Panc1 (cell line): ENCODE measurements around the gene GBE1.

Experiments
- POLR2AphosphoS5 ChIP-seq: IDR thresholded peaks from 2 replicates; pipeline ENCODE4 v1.6.1; 2012; ENCODE audit warnings: mild to moderate bottlenecking, low read depth, low read length, moderate library complexity
- SIN3A ChIP-seq: IDR thresholded peaks from 2 replicates; pipeline ENCODE4 v1.6.1; 2012; ENCODE audit warnings: low read depth, mild to moderate bottlenecking, low read length, moderate library complexity, borderline replicate concordance; ENCODE audit not compliant: insufficient read depth
- TCF7L2 ChIP-seq: IDR thresholded peaks from 2 replicates; pipeline ENCODE4 v1.6.1; 2011; ENCODE audit warnings: mild to moderate bottlenecking, low read depth, low read length, inconsistent platforms
- TF ChIP-seq, protein P1 (sequence below): fragments of 450-650 bp; IDR thresholded peaks from 2 replicates; pipeline ENCODE4 v1.5.1; 2017; ENCODE audit warnings: mild to moderate bottlenecking
- TF ChIP-seq, protein P2 (sequence below), 2 experiments: IDR thresholded peaks; 2 replicates each; pipeline ENCODE4 v1.6.1; 2011 to 2012; ENCODE audit warnings: low read depth in 2 of 2, control low read depth in 1 of 2, low read length in 1 of 2, mild to moderate bottlenecking in 1 of 2, moderate library complexity in 1 of 2; ENCODE audit not compliant: insufficient read depth in 1 of 2

DNA sequence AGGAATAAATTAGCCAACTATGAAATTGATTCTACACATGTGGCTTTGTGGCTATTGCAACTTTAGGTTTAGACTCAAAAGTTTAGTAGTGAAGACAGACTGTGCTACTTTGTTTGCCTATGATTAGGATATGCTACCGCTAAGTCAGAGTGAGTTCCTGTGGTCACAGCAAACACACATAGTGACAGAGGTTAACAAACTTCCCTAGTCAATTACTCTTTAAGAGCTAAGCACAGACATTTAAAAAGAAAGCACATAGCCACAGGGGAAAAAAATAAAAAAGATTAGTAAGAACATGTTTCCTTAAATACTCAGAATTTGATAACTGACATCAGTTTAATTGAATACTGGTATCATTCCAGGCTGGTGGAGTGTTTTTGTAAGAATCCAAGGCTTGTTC, 207.1 kb downstream of the GBE1 start:
- TF ChIP-seq, protein P1, sequence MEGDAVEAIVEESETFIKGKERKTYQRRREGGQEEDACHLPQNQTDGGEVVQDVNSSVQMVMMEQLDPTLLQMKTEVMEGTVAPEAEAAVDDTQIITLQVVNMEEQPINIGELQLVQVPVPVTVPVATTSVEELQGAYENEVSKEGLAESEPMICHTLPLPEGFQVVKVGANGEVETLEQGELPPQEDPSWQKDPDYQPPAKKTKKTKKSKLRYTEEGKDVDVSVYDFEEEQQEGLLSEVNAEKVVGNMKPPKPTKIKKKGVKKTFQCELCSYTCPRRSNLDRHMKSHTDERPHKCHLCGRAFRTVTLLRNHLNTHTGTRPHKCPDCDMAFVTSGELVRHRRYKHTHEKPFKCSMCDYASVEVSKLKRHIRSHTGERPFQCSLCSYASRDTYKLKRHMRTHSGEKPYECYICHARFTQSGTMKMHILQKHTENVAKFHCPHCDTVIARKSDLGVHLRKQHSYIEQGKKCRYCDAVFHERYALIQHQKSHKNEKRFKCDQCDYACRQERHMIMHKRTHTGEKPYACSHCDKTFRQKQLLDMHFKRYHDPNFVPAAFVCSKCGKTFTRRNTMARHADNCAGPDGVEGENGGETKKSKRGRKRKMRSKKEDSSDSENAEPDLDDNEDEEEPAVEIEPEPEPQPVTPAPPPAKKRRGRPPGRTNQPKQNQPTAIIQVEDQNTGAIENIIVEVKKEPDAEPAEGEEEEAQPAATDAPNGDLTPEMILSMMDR = no peak
- TF ChIP-seq POLR2AphosphoS5 (no peak), TCF7L2 (no peak), SIN3A (no peak)
- TF ChIP-seq, protein P2, sequence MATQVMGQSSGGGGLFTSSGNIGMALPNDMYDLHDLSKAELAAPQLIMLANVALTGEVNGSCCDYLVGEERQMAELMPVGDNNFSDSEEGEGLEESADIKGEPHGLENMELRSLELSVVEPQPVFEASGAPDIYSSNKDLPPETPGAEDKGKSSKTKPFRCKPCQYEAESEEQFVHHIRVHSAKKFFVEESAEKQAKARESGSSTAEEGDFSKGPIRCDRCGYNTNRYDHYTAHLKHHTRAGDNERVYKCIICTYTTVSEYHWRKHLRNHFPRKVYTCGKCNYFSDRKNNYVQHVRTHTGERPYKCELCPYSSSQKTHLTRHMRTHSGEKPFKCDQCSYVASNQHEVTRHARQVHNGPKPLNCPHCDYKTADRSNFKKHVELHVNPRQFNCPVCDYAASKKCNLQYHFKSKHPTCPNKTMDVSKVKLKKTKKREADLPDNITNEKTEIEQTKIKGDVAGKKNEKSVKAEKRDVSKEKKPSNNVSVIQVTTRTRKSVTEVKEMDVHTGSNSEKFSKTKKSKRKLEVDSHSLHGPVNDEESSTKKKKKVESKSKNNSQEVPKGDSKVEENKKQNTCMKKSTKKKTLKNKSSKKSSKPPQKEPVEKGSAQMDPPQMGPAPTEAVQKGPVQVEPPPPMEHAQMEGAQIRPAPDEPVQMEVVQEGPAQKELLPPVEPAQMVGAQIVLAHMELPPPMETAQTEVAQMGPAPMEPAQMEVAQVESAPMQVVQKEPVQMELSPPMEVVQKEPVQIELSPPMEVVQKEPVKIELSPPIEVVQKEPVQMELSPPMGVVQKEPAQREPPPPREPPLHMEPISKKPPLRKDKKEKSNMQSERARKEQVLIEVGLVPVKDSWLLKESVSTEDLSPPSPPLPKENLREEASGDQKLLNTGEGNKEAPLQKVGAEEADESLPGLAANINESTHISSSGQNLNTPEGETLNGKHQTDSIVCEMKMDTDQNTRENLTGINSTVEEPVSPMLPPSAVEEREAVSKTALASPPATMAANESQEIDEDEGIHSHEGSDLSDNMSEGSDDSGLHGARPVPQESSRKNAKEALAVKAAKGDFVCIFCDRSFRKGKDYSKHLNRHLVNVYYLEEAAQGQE (IDR thresholded peaks at IDR 0.05; ENCODE audit: insufficient read depth in 1 of 2, low read depth in 2 of 2, low read length in 1 of 2) = no peak
